Gastroesophageal sphincter (tissue), 4 donors: ENCODE results near the gene LEMD1. TPM values are rescaled to one million over a fixed set of nuclear protein-coding genes. Genes with fewer than 3 reads are reported as not detected.

ENCODE experiments used
- ATAC-seq: fragments of 150-250 bp; one replicate; pipeline ENCODE4 v1.9.1; 2016; ENCODE audit warnings: mild to moderate bottlenecking, moderate library complexity
- H3K27ac ChIP-seq, 4 donors: fragments of 200-600 bp; sonication (generic) in 3 of 4; 1 replicate in 3 of 4; 2 replicates in 1 of 4; pipeline ENCODE4 v1.5.1; 2016 to 2019
- H3K27me3 ChIP-seq: fragments of 200-600 bp; sonication (generic); one replicate; pipeline ENCODE4 v1.5.1; 2019
- H3K36me3 ChIP-seq, 2 donors: fragments of 200-600 bp; sonication (generic); one replicate each; pipeline ENCODE4 v1.5.1; 2019; ENCODE audit warnings: control low read depth in 1 of 2
- H3K4me1 ChIP-seq, 3 donors: fragments of 200-600 bp; sonication (generic); 1 replicate in 2 of 3; 2 replicates in 1 of 3; pipeline ENCODE4 v1.5.1; 2016 to 2019; ENCODE audit warnings: control low read depth in 2 of 3
- H3K4me3 ChIP-seq, 2 donors: fragments of 200-600 bp; sonication (generic); one replicate each; pipeline ENCODE4 v1.5.1; 2019; ENCODE audit warnings: mild to moderate bottlenecking in 1 of 2, moderate library complexity in 1 of 2
- H3K9me3 ChIP-seq, 3 donors: fragments of 200-600 bp; sonication (generic); one replicate each; pipeline ENCODE4 v1.5.1; 2017 to 2019; ENCODE audit warnings: control low read depth in 2 of 3
- EP300 ChIP-seq: sonication (generic); formaldehyde crosslinking; IDR thresholded peaks from one replicate; pipeline ENCODE4 v1.6.1; 2017; ENCODE audit warnings: antibody characterized with exemption, mild to moderate bottlenecking
- POLR2A ChIP-seq, 2 donors: fragments of 450-650 bp; IDR thresholded peaks; one replicate each; pipeline ENCODE4 v1.6.1; 2017; ENCODE audit warnings: antibody characterized with exemption in 2 of 2, mild to moderate bottlenecking in 2 of 2, moderate library complexity in 1 of 2
- POLR2AphosphoS5 ChIP-seq: sonication (generic); formaldehyde crosslinking; IDR thresholded peaks from one replicate; pipeline ENCODE4 v1.6.1; 2017; ENCODE audit warnings: antibody characterized with exemption
- WGBS, 2 donors: methylation state at CpG; one replicate each; pipeline ENCODE4 v1.1.5; 2018; ENCODE audit warnings: low coverage in 1 of 2; 5-methylcytosine and 5-hydroxymethylcytosine counted together
- total RNA-seq, 4 donors: library from RNA; depleted of rRNA; stranded (reverse); fragments of >200 nt; gene quantifications; one replicate each; pipeline ENCODE4 v1.1.0, GENCODE V29; 2016
- TF ChIP-seq, protein P1 (sequence below), 4 experiments: fragments of 200-600 bp in 2 of 4; fragments of 450-650 bp in 2 of 4; sonication (generic) in 1 of 4; IDR thresholded peaks; one replicate each; pipeline ENCODE4 v1.5.1; 2017 to 2019; ENCODE audit warnings: antibody characterized with exemption in 4 of 4, mild to moderate bottlenecking in 2 of 4, moderate library complexity in 2 of 4

LEMD1 gene
- total RNA-seq, 4 donors from 2014 or later = not detected

- Histone ChIP-seq H3K36me3 (no peaks in the 10 kb centered on the region), H3K4me1 (peaks cover 0 to 7% (median 0%) of the 10 kb centered on the region in 3 donors), H3K9me3 (no peaks in the 10 kb centered on the region), H3K27ac (peak within 1 kb of the TSS in 1 of 4 donors; percentile 8), H3K27me3 (peaks cover 25% of the 10 kb centered on the region), H3K4me3 (no peak within 1 kb of the TSS)
- no peak for ATAC-seq
- TF ChIP-seq EP300 (no peak), POLR2AphosphoS5 (no peak), POLR2A (IDR thresholded peaks at IDR 0.05) (no peak)
- TF ChIP-seq, protein P1, sequence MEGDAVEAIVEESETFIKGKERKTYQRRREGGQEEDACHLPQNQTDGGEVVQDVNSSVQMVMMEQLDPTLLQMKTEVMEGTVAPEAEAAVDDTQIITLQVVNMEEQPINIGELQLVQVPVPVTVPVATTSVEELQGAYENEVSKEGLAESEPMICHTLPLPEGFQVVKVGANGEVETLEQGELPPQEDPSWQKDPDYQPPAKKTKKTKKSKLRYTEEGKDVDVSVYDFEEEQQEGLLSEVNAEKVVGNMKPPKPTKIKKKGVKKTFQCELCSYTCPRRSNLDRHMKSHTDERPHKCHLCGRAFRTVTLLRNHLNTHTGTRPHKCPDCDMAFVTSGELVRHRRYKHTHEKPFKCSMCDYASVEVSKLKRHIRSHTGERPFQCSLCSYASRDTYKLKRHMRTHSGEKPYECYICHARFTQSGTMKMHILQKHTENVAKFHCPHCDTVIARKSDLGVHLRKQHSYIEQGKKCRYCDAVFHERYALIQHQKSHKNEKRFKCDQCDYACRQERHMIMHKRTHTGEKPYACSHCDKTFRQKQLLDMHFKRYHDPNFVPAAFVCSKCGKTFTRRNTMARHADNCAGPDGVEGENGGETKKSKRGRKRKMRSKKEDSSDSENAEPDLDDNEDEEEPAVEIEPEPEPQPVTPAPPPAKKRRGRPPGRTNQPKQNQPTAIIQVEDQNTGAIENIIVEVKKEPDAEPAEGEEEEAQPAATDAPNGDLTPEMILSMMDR (IDR thresholded peaks at IDR 0.05) = no peak
- WGBS, 2 donors = 31% methylated on average over 3 of the region's 20 CpGs; no CpG with 5 or more reads in 1 of the 2 donors
Observed at GRCh38 chr1:205356440-205357139, 65.3 kb downstream of the LEMD1 start, which contains the start of gene KLHDC8A. Gene KLHDC8A (minus strand): TSS chr1:205356922. CDS start chr1:205343604, 13,318 bp downstream.

DNA sequence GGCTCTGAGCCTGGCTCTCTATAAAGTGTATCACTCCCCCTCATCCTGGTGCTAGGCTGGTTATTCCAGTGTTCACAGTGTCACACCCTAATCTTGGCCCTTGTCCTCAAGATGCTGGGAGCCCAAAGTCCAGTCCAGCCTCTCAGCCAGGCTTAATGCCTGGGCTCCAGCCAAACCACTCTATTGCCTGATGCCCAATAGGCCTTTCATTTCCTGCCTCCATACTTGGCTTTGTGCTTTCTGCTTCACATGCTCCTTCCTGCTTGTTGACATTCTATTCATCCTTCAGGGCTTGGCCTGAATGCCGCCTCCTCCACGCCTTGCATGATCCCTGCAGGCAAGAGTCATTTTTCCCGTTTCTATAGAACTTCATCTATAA lies 66.8 kb downstream of the LEMD1 start:
- H3K27ac ChIP-seq = no peak overlapping the region
- H3K4me3 ChIP-seq = no peak overlapping the region

GRCh38 chr1:205354259-205355074 lies 67.4 kb downstream of the LEMD1 start:
- WGBS, 2 donors = 33 to 38% methylated on average over 5 of the region's 5 CpGs
- Histone ChIP-seq H3K27me3 (peaks cover 25% of the 10 kb centered on the region), H3K27ac (no peak overlapping the region), H3K4me1 (peaks cover 0 to 7% (median 0%) of the 10 kb centered on the region in 3 donors), H3K9me3 (no peaks in the 10 kb centered on the region), H3K36me3 (no peaks in the 10 kb centered on the region), H3K4me3 (no peak overlapping the region)
- no peak for ATAC-seq
- TF ChIP-seq, protein P1 (IDR thresholded peaks at IDR 0.05) = peak; percentile 72 to 83 (median 81)
- TF ChIP-seq POLR2A (IDR thresholded peaks at IDR 0.05) (no peak), POLR2AphosphoS5 (no peak)

More for the DNA sequence above, 66.8 kb downstream of the LEMD1 start:
- TF ChIP-seq POLR2AphosphoS5 = no peak
- TF ChIP-seq POLR2A (IDR thresholded peaks at IDR 0.05) = no peak
- TF ChIP-seq, protein P1 (IDR thresholded peaks at IDR 0.05) = no peak
- TF ChIP-seq EP300 = no peak
- H3K27me3 ChIP-seq = peaks cover 25% of the 10 kb centered on the region
- peaks cover 0 to 7% (median 0%) of the 10 kb centered on the region in 3 donors for H3K4me1 ChIP-seq
- H3K9me3 ChIP-seq = no peaks in the 10 kb centered on the region
- no peak for ATAC-seq
- no peaks in the 10 kb centered on the region for H3K36me3 ChIP-seq
- WGBS, 2 donors = 75% methylated on average over 3 of the region's 3 CpGs; no CpG with 5 or more reads in 1 of the 2 donors

GRCh38 chr1:205353612-205354011 lies 68.2 kb downstream of the LEMD1 start:
- WGBS, 2 donors = 80 to 100% methylated on average over 2 to 4 of the region's 6 CpGs
- Histone ChIP-seq H3K36me3 (no peaks in the 10 kb centered on the region), H3K4me1 (peaks cover 0 to 7% (median 0%) of the 10 kb centered on the region in 3 donors), H3K4me3 (no peak overlapping the region), H3K27ac (no peak overlapping the region), H3K9me3 (no peaks in the 10 kb centered on the region), H3K27me3 (peaks cover 25% of the 10 kb centered on the region)
- ATAC-seq = no peak
- TF ChIP-seq, protein P1 (IDR thresholded peaks at IDR 0.05) = no peak
- no peak for TF ChIP-seq POLR2AphosphoS5
- TF ChIP-seq EP300 = no peak
- TF ChIP-seq POLR2A (IDR thresholded peaks at IDR 0.05) = no peak
